Islet of Langerhans (tissue), 1 donor: Measurements from ENCODE around the gene MXD1.

Experiments used
- FAIRE-seq: peaks from one replicate; lab custom pipeline; 2011; peaks lifted over from hg19 to GRCh38; lab: Jason Lieb, UNC

The MXD1 gene

DNA sequence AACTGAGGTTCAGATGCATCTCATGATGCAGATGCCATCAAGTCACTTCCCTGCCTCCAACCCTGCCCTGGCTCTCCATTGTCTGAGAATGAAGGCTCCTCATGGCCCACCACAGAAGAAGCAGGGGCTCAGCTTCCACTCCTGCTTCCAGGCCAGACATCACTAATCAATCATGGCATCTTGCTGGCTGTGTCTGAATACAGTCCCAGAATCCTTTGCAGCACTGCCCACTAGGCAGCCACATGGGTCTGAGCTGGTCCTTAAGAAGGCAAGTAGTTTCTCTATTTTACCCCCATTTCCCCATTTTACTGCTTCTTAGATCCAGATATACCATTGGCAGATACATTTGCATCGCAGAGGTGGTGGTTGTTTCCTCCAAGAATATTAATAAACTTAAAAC lies 39.2 kb downstream of the MXD1 start:
- FAIRE-seq, result no peak

DNA sequence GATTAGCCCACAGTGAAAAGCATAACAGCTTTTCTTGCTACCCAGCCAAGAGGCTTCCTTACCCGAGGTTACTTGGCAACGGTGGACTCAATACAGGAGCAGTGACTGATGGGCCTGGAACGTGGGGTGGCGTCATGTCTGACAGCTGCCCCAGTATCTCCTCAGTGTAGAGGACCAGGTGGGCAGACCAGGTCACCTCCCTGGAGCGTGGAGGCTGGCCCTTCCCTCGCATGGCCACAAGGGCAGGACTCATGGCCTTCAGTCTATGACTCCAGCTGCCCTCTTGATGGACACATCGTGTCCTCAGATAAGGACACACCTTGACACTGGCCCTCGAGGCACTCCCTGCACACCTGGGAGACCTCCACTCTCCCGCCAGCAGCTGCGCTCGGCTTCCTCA lies 40.1 kb downstream of the MXD1 start:
- FAIRE-seq, result no peak

DNA sequence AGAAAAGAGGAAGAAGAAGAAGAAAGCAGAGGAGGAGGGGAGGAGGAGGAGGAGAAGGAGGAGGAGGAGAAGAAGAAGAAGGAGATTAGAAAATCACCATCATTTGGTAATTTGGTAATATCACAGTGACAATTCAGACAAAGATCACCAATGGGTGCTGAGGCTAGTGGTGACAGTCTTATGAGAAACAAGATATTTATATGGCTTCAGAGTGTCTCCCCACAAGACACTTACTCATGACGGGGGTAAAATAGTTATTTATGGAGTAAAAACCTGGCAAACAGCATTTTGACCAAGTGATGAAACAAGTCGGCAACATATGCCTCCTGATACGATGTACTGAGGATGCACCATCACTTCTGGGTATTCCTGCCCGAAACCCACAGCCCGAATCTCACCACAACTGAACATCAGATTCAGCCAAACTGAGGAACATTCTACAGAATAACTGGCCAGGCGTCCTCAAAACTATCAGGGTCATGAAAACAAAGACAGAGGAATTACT lies 41.6 kb downstream of the MXD1 start:
- FAIRE-seq, result no peak

DNA sequence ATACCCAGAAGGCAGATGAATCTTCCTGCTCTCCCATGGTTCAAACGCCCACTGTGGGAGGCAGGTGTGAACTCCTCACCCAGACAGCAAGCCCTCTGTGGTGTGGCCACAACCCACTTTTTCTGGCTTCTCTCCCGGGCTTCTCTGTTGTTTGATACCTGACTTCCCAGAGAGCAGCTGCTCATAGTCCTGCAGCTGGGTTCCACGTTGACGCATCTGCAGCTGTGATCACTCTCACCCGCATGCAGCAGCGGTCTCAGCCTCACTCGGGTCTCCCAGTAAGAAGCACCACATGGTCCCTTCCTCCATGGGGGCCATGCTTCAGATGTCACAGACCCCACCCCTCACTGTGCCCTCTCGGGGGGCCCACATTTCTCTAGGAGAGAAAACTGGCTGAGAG lies 43.1 kb downstream of the MXD1 start:
- no peak for FAIRE-seq

DNA sequence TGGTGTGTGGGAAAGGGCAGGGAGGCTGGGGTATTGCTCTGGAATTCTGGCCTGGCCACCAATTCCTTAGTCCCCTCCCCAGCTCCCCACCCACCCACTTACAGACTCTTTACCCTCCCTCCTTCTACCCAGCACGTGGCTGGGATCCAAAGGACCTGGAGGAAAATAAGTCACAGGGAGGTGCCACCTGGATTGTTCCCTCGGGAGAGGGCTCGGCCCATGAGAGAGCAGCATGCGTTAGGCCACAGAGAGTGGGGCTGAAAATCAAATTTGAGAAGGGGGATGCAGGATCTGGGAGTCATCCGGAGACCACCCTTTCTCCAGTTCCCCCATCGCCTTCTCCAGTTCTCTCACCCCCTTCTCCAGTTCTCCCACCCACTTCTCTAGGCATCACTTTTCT lies 43.6 kb downstream of the MXD1 start:
- FAIRE-seq, result no peak

DNA sequence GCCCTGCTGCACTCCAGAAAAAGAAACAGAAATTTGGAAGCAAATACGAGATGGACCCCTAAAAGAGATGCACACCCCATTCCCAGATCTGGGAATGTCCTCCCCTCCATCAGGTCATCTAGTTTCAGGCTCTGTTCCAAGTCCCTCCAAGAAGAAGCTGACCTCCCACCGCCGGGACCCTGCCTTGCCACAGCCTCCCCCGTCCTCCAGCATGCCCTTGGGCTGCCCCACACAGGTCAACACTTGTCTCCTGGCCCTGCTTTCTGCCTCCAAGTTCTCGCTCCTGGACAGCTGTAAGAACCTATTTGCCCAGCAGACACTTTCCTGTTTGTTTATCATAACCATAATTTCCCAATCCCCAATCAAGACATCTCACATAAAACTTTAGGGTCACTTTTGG lies 44.5 kb downstream of the MXD1 start:
- FAIRE-seq, result no peak

DNA sequence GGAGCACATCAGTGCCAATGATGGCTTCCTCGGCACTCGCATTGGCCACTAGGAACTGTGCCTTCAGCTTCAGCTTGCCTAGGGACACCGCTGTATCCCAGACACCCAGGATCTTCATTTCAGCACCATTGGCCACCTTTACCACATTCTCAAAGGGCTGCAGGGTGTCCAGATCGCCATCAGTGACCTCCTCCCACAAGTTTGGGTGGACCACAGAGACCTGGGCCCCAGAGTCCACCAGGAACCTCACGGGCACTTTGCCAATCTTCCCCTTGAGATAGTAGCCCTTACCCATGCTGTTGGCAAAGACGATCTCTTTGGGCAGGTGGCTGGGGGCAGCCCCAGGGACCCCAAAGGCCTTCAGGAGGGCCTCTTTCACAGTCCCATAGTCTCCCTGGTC lies 45.9 kb downstream of the MXD1 start:
- FAIRE-seq, result no peak

DNA sequence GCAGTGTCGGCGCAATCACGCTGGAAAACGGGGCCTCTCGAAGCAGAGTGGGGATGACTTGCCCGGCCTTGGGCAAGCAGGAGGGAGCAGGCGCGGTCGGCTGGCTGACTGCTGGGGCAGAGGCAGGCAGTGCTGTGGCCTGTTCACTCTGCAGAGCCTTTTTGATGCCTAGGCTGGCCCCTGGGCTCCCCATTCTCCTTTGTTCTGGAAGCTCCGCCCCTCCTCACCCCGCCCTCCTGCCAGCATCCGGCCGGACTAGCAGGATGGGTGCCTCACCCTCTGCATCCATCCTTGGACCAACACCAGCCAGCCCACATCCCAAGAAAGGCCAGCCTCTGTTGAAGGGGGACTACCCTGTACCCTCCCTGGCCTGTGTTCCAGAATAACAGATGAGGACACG lies 46.6 kb downstream of the MXD1 start, which contains the start of gene ASPRV1:
Gene ASPRV1, minus strand, starts transcription at position 136 of the 400 bp plus-strand sequence. CDS start 195 bp downstream, outside the sequence.
- no peak for FAIRE-seq

DNA sequence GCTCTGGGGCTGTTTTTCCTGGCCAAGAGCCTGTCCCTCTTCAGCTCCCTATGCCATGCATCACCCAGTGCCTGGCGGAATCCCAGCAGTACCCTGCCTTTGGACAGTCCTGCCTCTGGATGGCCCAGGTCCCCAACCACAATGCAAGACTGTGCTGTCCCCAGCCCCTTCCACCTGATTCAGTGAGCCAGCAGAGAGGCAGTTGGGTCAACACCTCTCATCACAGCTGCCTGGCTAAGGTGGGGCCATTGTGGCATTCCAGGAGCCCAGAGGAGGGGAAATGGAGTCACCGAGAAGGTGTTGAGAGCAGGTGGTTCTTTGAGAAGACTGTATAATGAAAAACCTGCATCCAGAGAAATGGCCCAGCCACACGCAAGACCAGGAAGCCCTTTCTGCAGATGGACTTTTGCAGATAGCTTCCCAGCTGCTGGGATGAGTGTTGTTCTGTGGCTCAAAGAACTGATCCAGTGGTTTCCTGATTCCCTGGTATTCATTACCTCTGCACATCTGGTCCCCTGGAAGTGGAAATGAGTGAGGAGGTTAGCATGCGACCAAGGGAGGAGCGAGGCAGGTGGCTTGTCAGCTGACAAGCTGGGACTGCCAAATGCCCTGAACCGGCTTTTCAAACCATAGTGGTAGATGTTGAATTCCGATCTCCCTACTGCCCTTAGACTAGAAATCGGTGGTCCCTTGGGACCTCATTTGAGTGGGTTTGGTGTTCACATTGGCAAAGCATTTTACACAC lies 48.2 kb downstream of the MXD1 start:
- no peak for FAIRE-seq

DNA sequence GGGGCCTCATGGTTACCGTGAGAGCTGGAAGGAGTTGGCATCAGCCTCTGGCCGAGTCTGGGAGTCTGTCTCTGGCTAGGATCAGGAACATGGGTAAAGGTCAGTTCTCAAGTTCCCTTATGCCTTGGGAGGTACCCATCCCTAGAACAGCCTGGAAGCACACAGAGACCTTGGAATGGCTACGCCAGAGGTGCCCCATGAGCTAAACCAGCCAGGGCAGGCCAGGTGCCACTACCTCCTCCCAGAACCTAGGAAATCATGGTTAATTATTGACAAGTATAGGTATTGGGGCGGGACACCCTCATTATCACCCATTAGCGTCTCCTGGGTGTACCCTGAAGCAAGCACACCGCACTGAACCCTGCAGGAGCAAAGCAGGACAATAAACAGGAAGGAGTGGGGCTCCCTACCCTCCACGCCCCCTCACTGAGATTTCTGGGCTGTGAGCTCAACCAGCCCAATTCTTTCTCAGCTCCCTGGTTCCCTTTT lies 49.5 kb downstream of the MXD1 start:
- FAIRE-seq, result no peak

DNA sequence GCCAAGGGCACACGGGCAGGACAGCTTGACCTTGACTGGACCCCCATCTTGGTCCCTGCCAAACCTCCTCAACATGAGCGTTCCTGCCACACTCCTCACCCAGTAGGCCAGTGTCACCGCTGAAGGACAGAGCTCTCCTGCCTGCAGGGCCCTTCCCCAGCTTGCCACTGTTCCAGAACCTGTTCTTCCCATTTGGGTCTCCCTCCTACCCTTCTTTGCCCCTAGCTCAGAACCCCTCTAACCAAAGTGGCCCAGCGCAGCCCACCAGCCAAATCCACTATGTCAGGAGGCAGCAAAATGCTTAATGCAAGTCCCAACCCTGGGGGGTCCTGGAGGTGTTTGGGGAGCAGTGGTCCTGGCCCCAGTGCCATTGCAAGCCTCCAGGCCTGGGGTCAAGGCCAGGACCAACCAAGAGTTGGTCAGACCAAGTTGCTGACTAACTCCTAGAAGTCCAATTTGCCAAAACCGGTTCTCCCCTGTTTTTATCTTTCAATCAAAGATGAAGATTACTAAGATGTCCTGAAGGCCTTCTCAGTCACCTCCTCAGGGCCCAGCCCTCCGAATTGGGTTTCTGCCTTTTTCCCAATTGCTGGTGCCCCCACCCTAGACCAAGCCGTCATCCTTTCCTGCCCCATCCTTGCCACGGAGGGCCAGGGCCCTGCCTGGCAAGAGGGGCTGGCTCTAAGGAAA lies 51.0 kb downstream of the MXD1 start:
- no peak for FAIRE-seq

DNA sequence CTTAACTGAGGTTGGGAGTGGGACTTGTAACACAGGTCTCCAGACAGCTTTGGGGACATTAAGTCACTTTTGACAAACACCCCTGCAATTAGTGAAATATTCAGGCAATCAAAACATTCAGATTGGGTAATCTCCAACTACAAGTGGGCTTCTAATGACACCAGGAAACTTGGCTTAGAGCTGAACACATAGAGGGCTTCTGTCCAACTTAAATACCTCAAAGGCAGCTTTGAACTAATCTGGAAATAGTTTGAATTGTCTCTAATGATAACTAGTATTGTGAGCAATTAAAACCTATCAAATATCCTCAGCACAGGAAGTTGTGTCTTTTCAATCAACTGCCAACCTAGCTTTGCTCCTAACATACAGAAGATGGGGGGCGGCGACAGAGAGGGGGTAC lies 51.6 kb downstream of the MXD1 start:
- FAIRE-seq, result no peak

DNA sequence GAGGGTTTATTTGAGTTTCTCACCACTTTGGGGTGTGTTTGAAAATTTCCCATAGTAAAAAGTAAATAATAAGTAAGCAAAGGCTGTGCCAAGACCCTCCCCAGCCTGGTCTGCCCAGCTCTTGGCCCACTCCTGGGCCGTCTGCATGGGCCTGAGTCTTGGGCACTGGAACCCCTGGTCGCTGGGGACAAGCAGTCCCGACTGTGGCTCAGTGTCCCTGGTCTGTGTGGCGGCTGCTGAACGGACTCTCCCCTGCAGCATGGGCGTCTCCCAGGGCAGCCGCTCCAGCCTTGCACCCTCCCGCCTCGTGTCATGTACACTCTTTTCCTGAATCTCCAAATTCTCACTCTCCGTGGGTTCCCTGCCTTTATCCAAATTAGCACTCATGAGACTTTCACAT lies 53.7 kb downstream of the MXD1 start:
- FAIRE-seq, result no peak

DNA sequence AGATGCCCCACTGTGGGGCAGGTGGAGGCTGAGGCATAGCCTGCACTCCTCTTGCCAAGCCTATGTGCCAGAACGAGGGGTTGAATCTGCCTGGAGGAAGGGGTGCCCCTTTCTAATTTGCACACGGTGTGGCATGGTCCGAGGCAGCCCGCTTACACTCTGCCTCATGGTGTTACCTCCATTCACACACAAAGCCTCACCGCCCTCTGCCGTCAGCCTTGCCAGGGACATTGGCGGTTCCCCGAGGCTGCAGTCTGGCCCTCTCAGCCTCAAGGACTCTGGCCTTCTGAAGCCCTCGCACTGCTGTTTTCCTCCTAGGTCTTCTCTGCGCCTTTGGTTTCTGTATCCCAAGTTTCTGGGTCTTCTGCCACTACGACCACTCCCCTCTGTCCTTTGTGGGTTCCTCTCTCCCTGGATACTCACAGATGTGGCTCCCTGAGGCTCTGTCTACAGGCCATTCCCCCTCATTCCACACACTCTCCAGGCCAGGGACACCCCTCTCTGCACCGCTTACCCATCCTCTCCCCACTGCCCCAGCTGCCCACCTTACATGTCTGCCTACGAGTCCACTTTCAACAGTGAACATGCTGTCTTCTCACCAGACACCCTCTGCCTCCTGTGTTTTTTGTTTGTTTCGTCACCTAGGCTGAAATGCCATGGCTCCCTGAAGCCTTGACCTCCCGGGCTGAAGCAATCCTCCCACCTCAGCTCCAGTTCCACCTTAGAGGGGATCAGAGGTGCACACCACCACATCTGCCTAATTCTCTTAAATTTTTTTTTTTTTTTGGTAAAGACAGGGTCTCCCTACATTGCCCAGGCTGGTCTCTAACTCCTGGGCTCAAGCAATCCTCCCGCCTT lies 54.4 kb downstream of the MXD1 start:
- FAIRE-seq, result no peak

DNA sequence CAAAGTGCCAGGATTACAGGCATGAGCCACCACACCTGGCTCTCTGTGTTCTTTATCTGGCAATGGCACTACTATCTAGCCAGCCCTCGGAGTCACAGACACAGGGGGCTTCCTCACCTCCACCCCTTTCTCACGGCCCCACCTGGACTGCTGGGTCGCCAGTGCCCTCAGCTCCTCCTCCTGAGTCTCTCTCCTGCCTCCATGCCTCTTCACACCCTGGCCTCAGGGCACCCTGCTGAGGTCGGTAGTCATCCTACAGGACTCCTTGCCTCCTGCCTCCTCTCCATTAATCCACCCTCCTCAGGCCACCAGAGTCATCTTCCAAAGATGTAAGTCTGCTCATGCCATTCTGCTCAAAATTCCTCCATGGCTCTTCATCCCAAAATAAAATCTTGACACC lies 55.1 kb downstream of the MXD1 start:
- no peak for FAIRE-seq

DNA sequence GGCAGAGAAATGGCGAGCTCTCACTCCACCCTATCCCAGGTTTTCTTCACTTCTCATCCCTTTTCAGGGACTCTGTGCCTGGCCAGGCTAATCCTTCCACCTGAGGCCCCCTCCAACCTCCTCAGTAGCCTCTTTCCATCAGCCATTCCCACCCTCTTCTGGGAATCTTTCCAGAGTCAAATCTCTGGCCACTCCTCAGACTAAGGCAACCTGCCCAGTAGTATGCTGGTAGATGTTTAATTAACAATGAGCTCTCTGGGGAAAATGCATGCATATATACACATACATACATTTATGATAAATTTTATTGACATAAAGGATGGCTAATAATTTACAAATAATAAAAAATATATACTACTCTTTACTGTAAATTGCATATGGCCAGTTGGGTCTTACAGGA lies 57.9 kb downstream of the MXD1 start:
- no peak for FAIRE-seq

DNA sequence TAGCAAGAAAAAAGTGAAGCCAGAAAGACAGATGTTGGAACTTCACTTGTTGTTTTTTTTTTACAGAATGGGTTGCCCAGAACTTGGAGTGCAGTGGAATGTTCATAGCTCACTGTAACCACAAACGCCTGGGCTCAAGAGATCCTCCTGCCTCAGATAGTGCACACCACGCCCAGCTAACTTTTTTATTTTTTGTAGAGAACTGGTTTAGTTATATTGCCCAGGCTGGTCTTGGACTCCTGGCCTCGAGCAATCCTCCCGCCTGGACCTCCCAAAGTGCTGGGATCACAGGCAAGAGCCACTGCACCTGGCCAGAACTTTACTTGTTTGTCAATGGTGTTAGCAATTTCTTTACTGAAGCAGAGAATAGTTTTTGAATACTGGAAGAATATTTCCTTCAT lies 58.4 kb downstream of the MXD1 start:
- FAIRE-seq, result no peak

DNA sequence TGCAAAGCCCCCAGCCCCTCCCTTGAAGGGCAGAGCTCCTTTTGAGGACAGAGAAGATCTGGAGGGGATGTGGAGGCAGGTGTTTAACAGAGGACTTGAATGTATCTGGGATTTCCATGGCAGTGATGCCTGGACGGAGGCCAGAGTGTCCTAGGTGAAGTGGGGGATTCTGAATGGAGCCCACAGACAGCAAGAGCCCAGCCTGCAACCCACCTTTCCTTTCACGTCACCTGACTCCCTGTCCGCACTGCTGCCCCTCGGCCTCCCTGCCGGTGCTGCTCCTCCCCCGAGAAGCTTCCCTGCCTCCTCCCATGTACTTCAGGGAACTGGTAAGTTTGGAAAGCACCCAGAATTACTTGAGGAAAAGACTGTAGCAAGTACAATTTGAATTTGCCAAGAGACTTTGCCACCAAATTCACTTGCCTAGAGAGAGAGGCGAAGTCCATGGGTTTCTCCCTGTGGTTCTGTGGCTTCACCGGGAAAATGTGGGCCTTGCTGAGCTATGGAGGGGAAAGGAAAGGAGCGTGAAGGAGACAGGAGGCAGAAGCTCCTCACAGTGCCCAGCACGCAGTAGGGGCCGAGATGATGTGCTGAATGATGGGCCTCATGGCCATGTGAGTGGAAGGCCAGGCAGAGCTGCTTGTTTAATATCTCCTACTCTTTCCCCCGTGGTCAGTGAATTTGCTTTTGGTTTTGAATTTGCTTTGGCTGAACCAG lies 60.4 kb downstream of the MXD1 start:
- FAIRE-seq, result no peak

DNA sequence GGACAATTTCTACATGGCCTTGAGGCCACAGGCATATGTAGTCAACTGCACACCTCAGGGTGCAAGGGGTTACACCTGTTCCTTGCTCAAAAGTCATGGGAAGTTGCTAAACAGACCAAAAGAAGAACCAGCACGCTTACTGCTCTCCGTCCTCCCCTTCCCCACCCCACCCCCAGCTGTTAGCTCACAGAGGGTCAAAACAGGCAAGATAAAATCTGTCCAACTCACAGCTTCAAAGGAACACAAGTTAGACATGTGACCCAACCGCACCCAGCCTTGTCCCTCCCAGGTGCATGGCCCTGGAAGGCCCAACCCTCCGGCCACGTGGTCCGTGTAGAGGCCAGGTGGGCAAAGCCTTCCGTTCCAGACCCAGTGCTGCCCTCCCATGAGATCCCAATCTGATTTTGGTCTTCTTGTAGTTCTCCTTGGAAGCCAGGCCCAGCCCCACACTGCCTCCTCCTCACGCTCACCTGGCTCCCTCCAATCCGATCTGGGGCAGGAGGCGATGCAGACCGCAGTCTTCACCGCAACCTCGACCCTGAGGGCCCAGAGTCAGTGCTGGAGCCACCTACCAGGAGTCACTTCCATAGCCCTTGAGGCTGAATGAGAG lies 61.0 kb downstream of the MXD1 start:
- no peak for FAIRE-seq

DNA sequence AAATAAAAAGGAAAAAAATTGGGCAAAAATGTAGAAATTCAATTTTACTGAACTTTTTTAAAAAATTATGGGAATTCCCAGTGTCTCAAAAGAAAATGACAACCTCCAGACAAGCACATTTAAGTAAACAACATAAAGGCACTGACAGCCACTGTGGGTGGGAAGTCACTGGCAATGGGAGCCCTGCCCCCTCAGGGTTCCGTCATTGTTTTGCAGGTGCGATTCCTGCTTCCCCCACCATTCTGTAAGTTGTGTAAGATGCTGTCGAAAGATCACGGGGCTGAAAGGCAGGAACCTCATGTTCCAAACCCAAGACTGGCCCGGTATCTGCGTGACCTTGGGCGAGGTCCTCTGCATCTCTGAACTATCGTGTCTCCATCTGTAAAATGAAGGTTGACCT lies 62.3 kb downstream of the MXD1 start:
- FAIRE-seq, result no peak

DNA sequence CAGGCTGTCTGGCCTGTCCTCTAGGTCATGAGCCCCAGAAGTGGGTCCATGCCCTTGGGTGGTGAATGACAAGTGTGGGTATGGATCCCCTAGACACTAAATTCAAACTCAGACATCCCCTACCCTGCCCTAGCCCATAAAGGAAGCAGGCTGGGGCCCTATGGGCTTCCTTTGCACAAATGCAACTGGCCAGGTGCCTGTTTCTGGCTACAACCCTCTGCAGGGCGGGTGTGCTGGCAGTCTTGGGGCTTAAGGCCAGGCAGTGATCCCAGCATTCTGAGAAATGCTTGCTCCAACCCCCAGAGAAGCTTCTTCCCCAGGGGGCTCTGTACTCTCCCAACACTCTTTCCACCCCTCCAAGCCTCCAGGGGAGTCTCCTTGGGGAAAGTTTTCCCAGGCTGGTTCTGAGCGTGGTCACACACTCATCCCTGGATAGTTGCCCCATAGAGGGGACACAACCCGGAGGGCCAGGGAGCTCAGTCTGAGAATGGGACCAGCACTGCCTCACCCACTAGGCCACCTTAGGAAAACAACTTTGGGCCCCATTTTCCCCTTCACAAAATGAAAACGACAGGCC lies 63.1 kb downstream of the MXD1 start:
- no peak for FAIRE-seq
